IMR-90 (cell line): Measurements from ENCODE around the gene GOLGA1. TPM values are rescaled to one million over a fixed set of nuclear protein-coding genes. Genes with fewer than 3 reads are reported as not detected.

ENCODE experiments used
- ATAC-seq: fragments of 200-7000 bp; cut with Tn5 transposase; 2 replicates; pipeline ENCODE4 v1.9.1; 2020; ENCODE audit warnings: low read depth, mild to moderate bottlenecking, moderate library complexity
- BruUV-seq: library from RNA; stranded (reverse); fragments of 400-500 nt; replicated peaks from 2 replicates; lab custom pipeline; 2021; lab: Mats Ljungman, UMichigan
- CTCF ChIA-PET: fragments of 300-600 bp; formaldehyde crosslinking; extraction: SDS; loops from one replicate; lab custom pipeline; 2021; ENCODE audit warnings: antibody characterized with exemption; lab: Yijun Ruan, JAX
- POLR2A ChIA-PET: fragments of 300-600 bp; sonication (Branson Sonifier 250); formaldehyde crosslinking; loops from one replicate; lab custom pipeline; 2022; ENCODE audit warnings: antibody characterized with exemption; ENCODE audit not compliant: unreplicated experiment; lab: Charles Lee
- DNase-seq: peaks from one replicate; pipeline ENCODE4 v3.0.0; 2013
- H2AFZ ChIP-seq: replicated peaks from 2 replicates; pipeline ENCODE3; 2013; ENCODE audit warnings: low read length, mild to moderate bottlenecking; ENCODE audit not compliant: poor library complexity
- H2AK5ac ChIP-seq: 2 replicates; pipeline ENCODE4 v1.6.1; 2013; ENCODE audit warnings: low read depth, low read length, inconsistent platforms
- H2AK9ac ChIP-seq: replicated peaks from 2 replicates; pipeline ENCODE3; 2013; ENCODE audit warnings: mild to moderate bottlenecking, low read depth, low read length, moderate library complexity; ENCODE audit not compliant: poor library complexity
- H2BK120ac ChIP-seq: 2 replicates; pipeline ENCODE4 v1.6.1; 2013; ENCODE audit warnings: low read depth, low read length, inconsistent platforms
- H2BK15ac ChIP-seq: 3 replicates; pipeline ENCODE4 v1.6.1; 2013; ENCODE audit warnings: low read depth, low read length, inconsistent platforms
- H2BK20ac ChIP-seq: 2 replicates; pipeline ENCODE4 v1.6.1; 2013; ENCODE audit warnings: low read depth, mild to moderate bottlenecking, inconsistent platforms, low read length, moderate library complexity
- H2BK5ac ChIP-seq: 2 replicates; pipeline ENCODE4 v1.6.1; 2013; ENCODE audit warnings: mild to moderate bottlenecking, low read depth, low read length, inconsistent platforms; ENCODE audit not compliant: poor library complexity, severe bottlenecking
- H3K14ac ChIP-seq: replicated peaks from 2 replicates; pipeline ENCODE4 v1.6.1; 2013; ENCODE audit warnings: low read depth, low read length, inconsistent platforms
- H3K18ac ChIP-seq: 2 replicates; pipeline ENCODE4 v1.6.1; 2013; ENCODE audit warnings: low read depth, low read length, control low read depth
- H3K23ac ChIP-seq: 2 replicates; pipeline ENCODE4 v1.6.1; 2013; ENCODE audit warnings: low read depth, low read length, inconsistent platforms
- H3K27ac ChIP-seq: 2 replicates; pipeline ENCODE4 v1.5.1; 2013; ENCODE audit warnings: mild to moderate bottlenecking, control low read depth, low read length; ENCODE audit not compliant: insufficient read depth
- H3K27me3 ChIP-seq: 2 replicates; pipeline ENCODE4 v1.6.1; 2013; ENCODE audit warnings: low read length; ENCODE audit not compliant: control insufficient read depth, insufficient read depth
- H3K36me3 ChIP-seq: 2 replicates; pipeline ENCODE4 v1.6.1; 2013; ENCODE audit warnings: low read length, mixed read lengths; ENCODE audit not compliant: control insufficient read depth, insufficient read depth
- H3K4ac ChIP-seq: 2 replicates; pipeline ENCODE4 v1.6.1; 2013; ENCODE audit warnings: low read depth, low read length, inconsistent platforms
- H3K4me1 ChIP-seq: 2 replicates; pipeline ENCODE4 v1.6.1; 2013; ENCODE audit warnings: low read length, mixed read lengths; ENCODE audit not compliant: control insufficient read depth, insufficient read depth
- H3K4me2 ChIP-seq: 2 replicates; pipeline ENCODE4 v1.6.1; 2013; ENCODE audit warnings: low read depth, mild to moderate bottlenecking, control low read depth, low read length, moderate library complexity
- H3K4me3 ChIP-seq: 2 replicates; pipeline ENCODE4 v1.5.1; 2013; ENCODE audit warnings: low read depth, mild to moderate bottlenecking, control low read depth, low read length, moderate library complexity; ENCODE audit not compliant: insufficient read depth
- H3K56ac ChIP-seq: 2 replicates; pipeline ENCODE4 v1.6.1; 2013; ENCODE audit warnings: low read length, inconsistent platforms; ENCODE audit not compliant: insufficient read depth; ENCODE audit errors: extremely low read depth
- H3K79me1 ChIP-seq, 2 experiments: 2 replicates each; pipeline ENCODE4 v1.6.1; 2013; ENCODE audit warnings: low read length in 2 of 2, inconsistent platforms in 1 of 2, low read depth in 1 of 2
- H3K9ac ChIP-seq: 2 replicates; pipeline ENCODE4 v1.6.1; 2013; ENCODE audit warnings: low read depth, low read length, control low read depth
- H3K9me1 ChIP-seq: 2 replicates; pipeline ENCODE4 v1.6.1; 2013; ENCODE audit warnings: low read length, inconsistent platforms; ENCODE audit not compliant: insufficient read depth
- H3K9me3 ChIP-seq: 2 replicates; pipeline ENCODE4 v1.6.1; 2013; ENCODE audit warnings: low read length; ENCODE audit not compliant: control insufficient read depth, insufficient read depth
- H4K20me1 ChIP-seq: 2 replicates; pipeline ENCODE4 v1.6.1; 2013; ENCODE audit warnings: low read length, inconsistent platforms; ENCODE audit not compliant: insufficient read depth
- H4K5ac ChIP-seq: 2 replicates; pipeline ENCODE4 v1.6.1; 2013; ENCODE audit warnings: mild to moderate bottlenecking, low read depth, low read length, control low read depth
- H4K8ac ChIP-seq, 2 experiments: 2 replicates each; pipeline ENCODE4 v1.6.1; 2013; ENCODE audit warnings: low read depth in 2 of 2, low read length in 2 of 2, control low read depth in 1 of 2, inconsistent platforms in 1 of 2
- H4K91ac ChIP-seq: 2 replicates; pipeline ENCODE4 v1.6.1; 2013; ENCODE audit warnings: low read depth, low read length, inconsistent platforms; ENCODE audit not compliant: insufficient read depth
- BHLHE40 ChIP-seq: fragments of 150-350 bp; IDR thresholded peaks from 2 replicates; pipeline ENCODE4 v1.6.1; 2016; ENCODE audit warnings: mild to moderate bottlenecking, low read depth, low read length
- CEBPB ChIP-seq: IDR thresholded peaks from 2 replicates; pipeline ENCODE4 v1.6.1; 2012; ENCODE audit warnings: low read depth, low read length, improper control_type of control experiment
- MAZ ChIP-seq: IDR thresholded peaks from 2 replicates; pipeline ENCODE4 v1.6.1; 2012; ENCODE audit warnings: low read depth, mild to moderate bottlenecking, low read length, improper control_type of control experiment, moderate library complexity, borderline replicate concordance
- MXI1 ChIP-seq: IDR thresholded peaks from 2 replicates; pipeline ENCODE4 v1.6.1; 2012; ENCODE audit warnings: low read depth, mild to moderate bottlenecking, low read length, moderate library complexity, borderline replicate concordance
- POLR2A ChIP-seq: IDR thresholded peaks from 2 replicates; pipeline ENCODE4 v1.6.1; 2012; ENCODE audit warnings: mild to moderate bottlenecking, low read depth, low read length
- RAD21 ChIP-seq: IDR thresholded peaks from 2 replicates; pipeline ENCODE4 v1.6.1; 2012; ENCODE audit warnings: low read length, improper control_type of control experiment
- RCOR1 ChIP-seq: IDR thresholded peaks from 2 replicates; pipeline ENCODE4 v1.6.1; 2012; ENCODE audit warnings: mild to moderate bottlenecking, low read length, improper control_type of control experiment; ENCODE audit not compliant: insufficient replicate concordance
- SMC3 ChIP-seq: fragments of 150-350 bp; IDR thresholded peaks from 2 replicates; pipeline ENCODE4 v1.6.1; 2016; ENCODE audit warnings: low read depth, mild to moderate bottlenecking, antibody characterized with exemption, low read length, moderate library complexity
- WGBS, 2 experiments: methylation state at CpG; one replicate each; pipeline versions ENCODE4 v1.1.5 to v1.1.7; 2013; ENCODE audit warnings: missing lambda C conversion rate in 2 of 2; ENCODE audit not compliant: insufficient read length in 1 of 2; ENCODE audit errors: extremely low coverage in 2 of 2; 5-methylcytosine and 5-hydroxymethylcytosine counted together
- dilution Hi-C: fragments of 300-500 bp; cut with HindIII; formaldehyde crosslinking; loops from one replicate; pipeline ENCODE4 v1.14.3; 2018; ENCODE audit warnings: low sequenced_read_pairs; ENCODE audit not compliant: unreplicated experiment
- in situ Hi-C: fragments of 300-500 bp; cut with MboI; formaldehyde crosslinking; loops from 3 replicates; pipeline ENCODE4 v1.14.3; 2019; ENCODE audit warnings: low sequenced_read_pairs, inconsistent platforms, mixed read lengths
- intact Hi-C: fragments of 100-400 bp; cut with micrococcal nuclease; formaldehyde crosslinking; loops from 2 replicates; pipeline ENCODE4 v1.10.0; 2022
- polyA plus RNA-seq, 3 experiments: library from polyadenylated mRNA; depleted of rRNA; stranded (reverse); fragments of >200 nt; gene quantifications; 2 replicates each; pipeline ENCODE4 v1.2.3, GENCODE V29; 2012; ENCODE audit warnings: low replicate concordance in 1 of 3
- total RNA-seq: library from RNA; depleted of rRNA; stranded (reverse); fragments of >200 nt; gene quantifications from 2 replicates; pipeline ENCODE4 v1.2.3, GENCODE V29; 2012

Gene GOLGA1
- total and polyA plus RNA-seq, 2 of the 4 experiments (the other 2 are of a cell fraction) = 10.6 to 12.7 TPM

DNA sequence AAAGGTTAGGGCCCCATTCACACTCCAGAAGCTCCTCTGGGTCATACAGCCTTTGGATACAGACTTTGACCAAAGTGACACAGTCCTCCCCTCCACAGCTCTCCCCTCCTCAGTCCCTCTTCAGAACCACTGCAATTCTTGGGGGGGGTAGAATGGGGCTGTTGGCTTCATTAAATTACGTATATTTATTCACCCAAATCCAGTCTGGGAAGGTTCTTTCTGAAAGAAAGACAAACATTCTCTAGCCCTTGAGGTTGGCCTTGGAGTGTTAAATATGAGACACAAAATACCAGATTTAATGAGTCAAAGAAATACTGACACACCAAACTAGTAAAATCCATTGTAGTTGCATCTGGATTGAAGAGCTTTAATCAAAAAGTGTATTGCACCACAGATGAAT is 62.9 kb downstream of the GOLGA1 start:
- dilution Hi-C loops (no loop called here), intact Hi-C loops (no loop called here), in situ Hi-C loops (no loop called here)
- Histone ChIP-seq H2BK120ac (no peak overlapping the region), H4K5ac (no peak overlapping the region), H2BK20ac (no peak overlapping the region), H3K18ac (no peak overlapping the region), H3K79me1 (peaks cover 22 to 39% of the 10 kb centered on the region in 2 experiments), H3K23ac (no peak overlapping the region), H4K20me1 (peaks cover 40% of the 10 kb centered on the region), H3K27me3 (no peaks in the 10 kb centered on the region), H3K36me3 (peaks cover 73% of the 10 kb centered on the region), H3K9ac (no peak overlapping the region), H2AK9ac (no peak overlapping the region), H3K4me3 (no peak overlapping the region), H3K4me1 (peaks cover 2% of the 10 kb centered on the region; the same call in 1 of the 2 replicates), H3K9me3 (no peaks in the 10 kb centered on the region), H2AK5ac (no peak overlapping the region), H2BK5ac (no peak overlapping the region), H3K14ac (no peak overlapping the region), H2AFZ (no peak overlapping the region), H4K91ac (no peak overlapping the region), H3K9me1 (peaks cover 9% of the 10 kb centered on the region; the same call in 1 of the 2 replicates), H2BK15ac (no peak overlapping the region), H3K56ac (no peak overlapping the region), H3K4me2 (no peak overlapping the region), H4K8ac (no peak overlapping the region), H3K4ac (no peak overlapping the region), H3K27ac (no peak overlapping the region)
- TF ChIP-seq CEBPB (no peak), POLR2A (no peak), BHLHE40 (no peak), RAD21 (no peak), SMC3 (no peak), RCOR1 (no peak), MXI1 (no peak), MAZ (no peak)
- DNase-seq (no peak), ATAC-seq (peak; percentile 13)
- no CpG with 5 or more reads among the region's 1 CpG for WGBS, 2 experiments
- ChIA-PET CTCF (interaction anchor here (2.0 kb wide), 1 partner anchor 16 kb away, joined by 5 read pairs; no protein-coding TSS in a partner anchor), POLR2A (interaction anchor here (0.5 to 0.6 kb wide), 2 partner anchors 46 to 50 kb away, joined by 3 to 5 read pairs; no protein-coding TSS in a partner anchor)
- no TSS peak for BruUV-seq
